Measurements from ENCODE around the gene KIF1A.

- TF ChIP-seq EZH2 (optimal IDR thresholded peaks at IDR 0.05; ENCODE audit: low read depth, low read length) (no peak), CTCF (IDR thresholded peaks at IDR 0.05; ENCODE audit: low read length) (no peak), EZH2phosphoT487 (IDR thresholded peaks at IDR 0.05; ENCODE audit: low read length) (no peak)
Measured at GRCh38 chr2:240746671-240747070, 73.3 kb downstream of the KIF1A start.

All from MM.1S (cell line).